Neuron (in vitro differentiated cells): ENCODE results near the gene DNMT3A.

Experiments
- H2AFZ ChIP-seq: one replicate; pipeline ENCODE4 v1.6.1; 2013; ENCODE audit warnings: low read depth, mild to moderate bottlenecking, inconsistent platforms, low read length, moderate library complexity
- H3K27me3 ChIP-seq: one replicate; pipeline ENCODE4 v1.6.1; 2013; ENCODE audit warnings: low read length; ENCODE audit not compliant: insufficient read depth
- H3K36me3 ChIP-seq: one replicate; pipeline ENCODE4 v1.6.1; 2013; ENCODE audit warnings: low read length; ENCODE audit not compliant: insufficient read depth
- H3K4me1 ChIP-seq: one replicate; pipeline ENCODE4 v1.6.1; 2013; ENCODE audit warnings: low read length; ENCODE audit not compliant: insufficient read depth
- H3K4me3 ChIP-seq: 2 replicates; pipeline ENCODE4 v1.5.1; 2013; ENCODE audit warnings: mild to moderate bottlenecking, low read length, moderate library complexity
- H3K9me3 ChIP-seq: one replicate; pipeline ENCODE4 v1.6.1; 2013; ENCODE audit warnings: low read length

The DNMT3A gene

GRCh38 chr2:25341753-25342371 lies at the start of gene DNMT3A:
TSS of gene DNMT3A (minus strand) at chr2:25341925. CDS start at chr2:25313984, 27,941 bp downstream.
- Histone ChIP-seq H3K27me3 (no peaks in the 10 kb centered on the region), H3K4me3 (peak within 1 kb of the TSS; percentile 57), H3K36me3 (no peaks in the 10 kb centered on the region), H2AFZ (peak within 1 kb of the TSS; percentile 87), H3K4me1 (no peaks in the 10 kb centered on the region), H3K9me3 (no peaks in the 10 kb centered on the region)

GRCh38 chr2:25389161-25389560 lies 47.4 kb upstream of the DNMT3A start:
- Histone ChIP-seq H3K9me3 (no peaks in the 10 kb centered on the region), H3K4me3 (no peak overlapping the region), H3K27me3 (no peaks in the 10 kb centered on the region), H2AFZ (no peak overlapping the region), H3K4me1 (no peaks in the 10 kb centered on the region), H3K36me3 (peaks cover 11% of the 10 kb centered on the region)

GRCh38 chr2:25388491-25388890 lies 46.8 kb upstream of the DNMT3A start:
- no peak overlapping the region for H2AFZ ChIP-seq
- no peaks in the 10 kb centered on the region for H3K4me1 ChIP-seq

GRCh38 chr2:25387876-25388449 lies 46.2 kb upstream of the DNMT3A start:
- H3K9me3 ChIP-seq, result no peaks in the 10 kb centered on the region
- peaks cover 11% of the 10 kb centered on the region for H3K36me3 ChIP-seq
- H3K4me3 ChIP-seq, result no peak overlapping the region
- no peaks in the 10 kb centered on the region for H3K27me3 ChIP-seq
- no peaks in the 10 kb centered on the region for H3K4me1 ChIP-seq
- no peak overlapping the region for H2AFZ ChIP-seq

More at GRCh38 chr2:25388491-25388890, 46.8 kb upstream of the DNMT3A start:
- Histone ChIP-seq H3K27me3 (no peaks in the 10 kb centered on the region), H3K9me3 (no peaks in the 10 kb centered on the region), H3K36me3 (peaks cover 11% of the 10 kb centered on the region), H3K4me3 (no peak overlapping the region)

GRCh38 chr2:25386971-25387875 lies 45.5 kb upstream of the DNMT3A start:
- Histone ChIP-seq H3K9me3 (no peaks in the 10 kb centered on the region), H3K27me3 (no peaks in the 10 kb centered on the region), H3K36me3 (peaks cover 11% of the 10 kb centered on the region), H2AFZ (no peak overlapping the region), H3K4me3 (no peak overlapping the region), H3K4me1 (no peaks in the 10 kb centered on the region)

- H3K4me1 ChIP-seq, result no peaks in the 10 kb centered on the region
- H2AFZ ChIP-seq, result no peak overlapping the region
- peaks cover 11% of the 10 kb centered on the region for H3K36me3 ChIP-seq
- H3K9me3 ChIP-seq, result no peaks in the 10 kb centered on the region
- no peaks in the 10 kb centered on the region for H3K27me3 ChIP-seq
- H3K4me3 ChIP-seq, result no peak overlapping the region
Observed at GRCh38 chr2:25385910-25386309, 44.2 kb upstream of the DNMT3A start.

GRCh38 chr2:25383806-25384205 lies 42.1 kb upstream of the DNMT3A start:
- no peak overlapping the region for H3K4me3 ChIP-seq
- H3K4me1 ChIP-seq, result no peaks in the 10 kb centered on the region
- peaks cover 7% of the 10 kb centered on the region for H3K9me3 ChIP-seq
- H2AFZ ChIP-seq, result no peak overlapping the region
- no peaks in the 10 kb centered on the region for H3K27me3 ChIP-seq
- H3K36me3 ChIP-seq, result peaks cover 10% of the 10 kb centered on the region

- no peaks in the 10 kb centered on the region for H3K27me3 ChIP-seq
- H3K36me3 ChIP-seq, result peaks cover 4% of the 10 kb centered on the region
- peaks cover 9% of the 10 kb centered on the region for H3K4me1 ChIP-seq
- H3K9me3 ChIP-seq, result peaks cover 8% of the 10 kb centered on the region
- no peak overlapping the region for H3K4me3 ChIP-seq
- no peak overlapping the region for H2AFZ ChIP-seq
Observed at GRCh38 chr2:25381502-25381901, 39.8 kb upstream of the DNMT3A start.

GRCh38 chr2:25380586-25381375 lies 39.1 kb upstream of the DNMT3A start:
- no peak overlapping the region for H2AFZ ChIP-seq
- H3K4me1 ChIP-seq, result peaks cover 16% of the 10 kb centered on the region
- H3K9me3 ChIP-seq, result peaks cover 8% of the 10 kb centered on the region
- no peak overlapping the region for H3K4me3 ChIP-seq
- no peaks in the 10 kb centered on the region for H3K27me3 ChIP-seq
- peaks cover 2% of the 10 kb centered on the region for H3K36me3 ChIP-seq

GRCh38 chr2:25380023-25380422 lies 38.3 kb upstream of the DNMT3A start:
- no peak overlapping the region for H3K4me3 ChIP-seq
- H2AFZ ChIP-seq, result no peak overlapping the region
- H3K27me3 ChIP-seq, result no peaks in the 10 kb centered on the region
- peaks cover 23% of the 10 kb centered on the region for H3K4me1 ChIP-seq
- H3K9me3 ChIP-seq, result peaks cover 8% of the 10 kb centered on the region
- H3K36me3 ChIP-seq, result peaks cover 2% of the 10 kb centered on the region

GRCh38 chr2:25379535-25379934 lies 37.8 kb upstream of the DNMT3A start:
- no peak overlapping the region for H2AFZ ChIP-seq
- peaks cover 8% of the 10 kb centered on the region for H3K9me3 ChIP-seq
- no peaks in the 10 kb centered on the region for H3K27me3 ChIP-seq
- H3K36me3 ChIP-seq, result peaks cover 2% of the 10 kb centered on the region
- no peak overlapping the region for H3K4me3 ChIP-seq
- H3K4me1 ChIP-seq, result peaks cover 23% of the 10 kb centered on the region

GRCh38 chr2:25378731-25379490 lies 37.2 kb upstream of the DNMT3A start:
- peaks cover 8% of the 10 kb centered on the region for H3K9me3 ChIP-seq
- H3K4me3 ChIP-seq, result no peak overlapping the region
- no peaks in the 10 kb centered on the region for H3K27me3 ChIP-seq
- no peaks in the 10 kb centered on the region for H3K36me3 ChIP-seq
- peaks cover 23% of the 10 kb centered on the region for H3K4me1 ChIP-seq
- no peak overlapping the region for H2AFZ ChIP-seq
